ENCODE data around the gene SUPT6H. TPM values are rescaled to one million over a fixed set of nuclear protein-coding genes. Genes with fewer than 3 reads are reported as not detected.

The SUPT6H gene
- total and polyA plus RNA-seq, 2 donors (not counting 3 experiments of a cell fraction or from before 2014, with no cell fraction given) = 33.9 to 79.2 TPM

DNA sequence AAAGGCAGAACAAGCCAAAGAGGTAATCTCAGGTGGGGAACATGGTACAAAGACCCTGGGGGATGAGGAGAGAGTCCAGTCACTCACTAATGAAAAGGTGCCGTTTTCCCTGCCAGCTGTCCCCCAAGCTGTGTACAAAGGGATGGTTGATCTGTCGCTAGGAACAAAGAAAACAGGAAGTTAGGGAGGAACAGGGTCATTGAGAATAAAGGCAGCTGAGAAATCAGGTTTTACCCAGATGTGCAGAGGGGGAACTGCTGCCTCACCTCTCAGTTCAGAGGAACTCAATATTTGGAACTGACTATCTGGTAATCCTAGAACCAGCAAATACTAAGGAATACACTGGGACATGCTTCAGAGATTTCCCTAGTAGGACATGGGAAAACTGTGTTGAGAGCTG, 49.5 kb upstream of the SUPT6H start:
- no peak overlapping the region for H3K9ac ChIP-seq (replicated peaks; ENCODE audit: extremely low read depth, insufficient read depth, low read length)
- peaks cover 23 to 26% of the 10 kb centered on the region in 2 experiments for H3K36me3 ChIP-seq (ENCODE audit: control insufficient read depth in 2 of 2, extremely low read depth in 1 of 2, insufficient read depth in 2 of 2, low read length in 2 of 2)
- H3K27me3 ChIP-seq (ENCODE audit: control insufficient read depth in 2 of 2, insufficient read depth in 2 of 2, low read length in 2 of 2) = no peaks in the 10 kb centered on the region
- no peak overlapping the region for H2AFZ ChIP-seq (ENCODE audit: low read depth, low read length)
- H3K9me1 ChIP-seq (replicated peaks; ENCODE audit: control insufficient read depth, extremely low read depth, insufficient read depth, low read length) = no peaks in the 10 kb centered on the region
- CTCF ChIA-PET = interaction anchor here (0.6 to 4.9 kb wide), 16 partner anchors 9 to 127 kb away, joined by 3 to 64 read pairs (median 5); partner anchors contain the start of genes ALDOC and PIGS
- TF ChIP-seq GATA2 (IDR thresholded peaks at IDR 0.05; ENCODE audit: insufficient read depth, insufficient read length, low read depth, low read length) (no peak), FOS (IDR thresholded peaks at IDR 0.05; ENCODE audit: borderline replicate concordance, insufficient read depth, low read length) (no peak), MYC (IDR thresholded peaks at IDR 0.05; ENCODE audit: low read depth, low read length) (no peak), POLR2A (IDR thresholded peaks at IDR 0.05; ENCODE audit: low read depth, low read length) (no peak), MAX (IDR thresholded peaks at IDR 0.05; ENCODE audit: insufficient read depth, insufficient read length) (no peak), POLR2AphosphoS5 (IDR thresholded peaks at IDR 0.05; ENCODE audit: insufficient read depth, low read depth, low read length) (no peak), JUN (IDR thresholded peaks at IDR 0.05; ENCODE audit: borderline replicate concordance, insufficient read depth, insufficient read length, low read depth) (no peak), EZH2 (IDR thresholded peaks at IDR 0.05; ENCODE audit: borderline replicate concordance, low read depth, low read length, severe bottlenecking) (no peak)
- TF ChIP-seq, protein P1, sequence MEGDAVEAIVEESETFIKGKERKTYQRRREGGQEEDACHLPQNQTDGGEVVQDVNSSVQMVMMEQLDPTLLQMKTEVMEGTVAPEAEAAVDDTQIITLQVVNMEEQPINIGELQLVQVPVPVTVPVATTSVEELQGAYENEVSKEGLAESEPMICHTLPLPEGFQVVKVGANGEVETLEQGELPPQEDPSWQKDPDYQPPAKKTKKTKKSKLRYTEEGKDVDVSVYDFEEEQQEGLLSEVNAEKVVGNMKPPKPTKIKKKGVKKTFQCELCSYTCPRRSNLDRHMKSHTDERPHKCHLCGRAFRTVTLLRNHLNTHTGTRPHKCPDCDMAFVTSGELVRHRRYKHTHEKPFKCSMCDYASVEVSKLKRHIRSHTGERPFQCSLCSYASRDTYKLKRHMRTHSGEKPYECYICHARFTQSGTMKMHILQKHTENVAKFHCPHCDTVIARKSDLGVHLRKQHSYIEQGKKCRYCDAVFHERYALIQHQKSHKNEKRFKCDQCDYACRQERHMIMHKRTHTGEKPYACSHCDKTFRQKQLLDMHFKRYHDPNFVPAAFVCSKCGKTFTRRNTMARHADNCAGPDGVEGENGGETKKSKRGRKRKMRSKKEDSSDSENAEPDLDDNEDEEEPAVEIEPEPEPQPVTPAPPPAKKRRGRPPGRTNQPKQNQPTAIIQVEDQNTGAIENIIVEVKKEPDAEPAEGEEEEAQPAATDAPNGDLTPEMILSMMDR (IDR thresholded peaks at IDR 0.05; ENCODE audit: extremely low read depth in 1 of 2, insufficient read depth in 1 of 2, low read depth in 1 of 2, low read length in 2 of 2) = no peak
- no peak overlapping the region for H3K4me2 ChIP-seq (ENCODE audit: insufficient read depth, low read length)
- BruUV-seq (replicated peaks) = no TSS peak
- no peak overlapping the region for H3K4me3 ChIP-seq (replicated peaks in 1 of 3; ENCODE audit: insufficient read depth in 1 of 3, low read depth in 1 of 3, low read length in 3 of 3)
- H3K4me1 ChIP-seq (ENCODE audit: control insufficient read depth, extremely low read depth, insufficient read depth, low read length) = peaks cover 7% of the 10 kb centered on the region
- intact Hi-C loops (cut with micrococcal nuclease) = no loop called here
- H3K27ac ChIP-seq (ENCODE audit: insufficient read depth, low read depth, low read length) = no peak overlapping the region
- dilution Hi-C loops (cut with MboI; ENCODE audit: extremely low pct_ligation_motif_present, low sequenced_read_pairs) = no loop called here
- FAIRE-seq = no peak
- no peaks in the 10 kb centered on the region for H4K20me1 ChIP-seq (replicated peaks; ENCODE audit: control insufficient read depth, extremely low read depth, insufficient read depth, low read length)
- no peaks in the 10 kb centered on the region for H3K79me2 ChIP-seq (ENCODE audit: control insufficient read depth, insufficient read depth, low read length)
- H3K9me3 ChIP-seq (replicated peaks; ENCODE audit: control insufficient read depth, insufficient read depth, low read length) = no peaks in the 10 kb centered on the region
- POLR2A ChIA-PET = no interaction called here
- no peak for DNase-seq (ENCODE audit: low read depth, low spot score)

Data from endothelial cell of umbilical vein (primary cell).